IMR-90 (cell line): ENCODE measurements around the gene SH3RF3. TPM values are rescaled to one million over a fixed set of nuclear protein-coding genes. Genes with fewer than 3 reads are reported as not detected.

ENCODE experiments used
- ATAC-seq: fragments of 200-7000 bp; cut with Tn5 transposase; 2 replicates; pipeline ENCODE4 v1.9.1; 2020; ENCODE audit warnings: low read depth, mild to moderate bottlenecking, moderate library complexity
- BruUV-seq: library from RNA; stranded (reverse); fragments of 400-500 nt; replicated peaks from 2 replicates; lab custom pipeline; 2021; lab: Mats Ljungman, UMichigan
- CTCF ChIA-PET: fragments of 300-600 bp; formaldehyde crosslinking; extraction: SDS; loops from one replicate; lab custom pipeline; 2021; ENCODE audit warnings: antibody characterized with exemption; lab: Yijun Ruan, JAX
- POLR2A ChIA-PET: fragments of 300-600 bp; sonication (Branson Sonifier 250); formaldehyde crosslinking; loops from one replicate; lab custom pipeline; 2022; ENCODE audit warnings: antibody characterized with exemption; ENCODE audit not compliant: unreplicated experiment; lab: Charles Lee
- DNase-seq: peaks from one replicate; pipeline ENCODE4 v3.0.0; 2013
- H2AFZ ChIP-seq: replicated peaks from 2 replicates; pipeline ENCODE3; 2013; ENCODE audit warnings: low read length, mild to moderate bottlenecking; ENCODE audit not compliant: poor library complexity
- H2AK5ac ChIP-seq: 2 replicates; pipeline ENCODE4 v1.6.1; 2013; ENCODE audit warnings: low read depth, low read length, inconsistent platforms
- H2AK9ac ChIP-seq: replicated peaks from 2 replicates; pipeline ENCODE3; 2013; ENCODE audit warnings: mild to moderate bottlenecking, low read depth, low read length, moderate library complexity; ENCODE audit not compliant: poor library complexity
- H2BK120ac ChIP-seq: 2 replicates; pipeline ENCODE4 v1.6.1; 2013; ENCODE audit warnings: low read depth, low read length, inconsistent platforms
- H2BK15ac ChIP-seq: 3 replicates; pipeline ENCODE4 v1.6.1; 2013; ENCODE audit warnings: low read depth, low read length, inconsistent platforms
- H2BK20ac ChIP-seq: 2 replicates; pipeline ENCODE4 v1.6.1; 2013; ENCODE audit warnings: low read depth, mild to moderate bottlenecking, inconsistent platforms, low read length, moderate library complexity
- H2BK5ac ChIP-seq: 2 replicates; pipeline ENCODE4 v1.6.1; 2013; ENCODE audit warnings: mild to moderate bottlenecking, low read depth, low read length, inconsistent platforms; ENCODE audit not compliant: poor library complexity, severe bottlenecking
- H3K14ac ChIP-seq: replicated peaks from 2 replicates; pipeline ENCODE4 v1.6.1; 2013; ENCODE audit warnings: low read depth, low read length, inconsistent platforms
- H3K18ac ChIP-seq: 2 replicates; pipeline ENCODE4 v1.6.1; 2013; ENCODE audit warnings: low read depth, low read length, control low read depth
- H3K23ac ChIP-seq: 2 replicates; pipeline ENCODE4 v1.6.1; 2013; ENCODE audit warnings: low read depth, low read length, inconsistent platforms
- H3K27ac ChIP-seq: 2 replicates; pipeline ENCODE4 v1.5.1; 2013; ENCODE audit warnings: mild to moderate bottlenecking, control low read depth, low read length; ENCODE audit not compliant: insufficient read depth
- H3K27me3 ChIP-seq: 2 replicates; pipeline ENCODE4 v1.6.1; 2013; ENCODE audit warnings: low read length; ENCODE audit not compliant: control insufficient read depth, insufficient read depth
- H3K36me3 ChIP-seq: 2 replicates; pipeline ENCODE4 v1.6.1; 2013; ENCODE audit warnings: low read length, mixed read lengths; ENCODE audit not compliant: control insufficient read depth, insufficient read depth
- H3K4ac ChIP-seq: 2 replicates; pipeline ENCODE4 v1.6.1; 2013; ENCODE audit warnings: low read depth, low read length, inconsistent platforms
- H3K4me1 ChIP-seq: 2 replicates; pipeline ENCODE4 v1.6.1; 2013; ENCODE audit warnings: low read length, mixed read lengths; ENCODE audit not compliant: control insufficient read depth, insufficient read depth
- H3K4me2 ChIP-seq: 2 replicates; pipeline ENCODE4 v1.6.1; 2013; ENCODE audit warnings: low read depth, mild to moderate bottlenecking, control low read depth, low read length, moderate library complexity
- H3K4me3 ChIP-seq: 2 replicates; pipeline ENCODE4 v1.5.1; 2013; ENCODE audit warnings: low read depth, mild to moderate bottlenecking, control low read depth, low read length, moderate library complexity; ENCODE audit not compliant: insufficient read depth
- H3K56ac ChIP-seq: 2 replicates; pipeline ENCODE4 v1.6.1; 2013; ENCODE audit warnings: low read length, inconsistent platforms; ENCODE audit not compliant: insufficient read depth; ENCODE audit errors: extremely low read depth
- H3K79me1 ChIP-seq, 2 experiments: 2 replicates each; pipeline ENCODE4 v1.6.1; 2013; ENCODE audit warnings: low read length in 2 of 2, inconsistent platforms in 1 of 2, low read depth in 1 of 2
- H3K9ac ChIP-seq: 2 replicates; pipeline ENCODE4 v1.6.1; 2013; ENCODE audit warnings: low read depth, low read length, control low read depth
- H3K9me1 ChIP-seq: 2 replicates; pipeline ENCODE4 v1.6.1; 2013; ENCODE audit warnings: low read length, inconsistent platforms; ENCODE audit not compliant: insufficient read depth
- H3K9me3 ChIP-seq: 2 replicates; pipeline ENCODE4 v1.6.1; 2013; ENCODE audit warnings: low read length; ENCODE audit not compliant: control insufficient read depth, insufficient read depth
- H4K20me1 ChIP-seq: 2 replicates; pipeline ENCODE4 v1.6.1; 2013; ENCODE audit warnings: low read length, inconsistent platforms; ENCODE audit not compliant: insufficient read depth
- H4K5ac ChIP-seq: 2 replicates; pipeline ENCODE4 v1.6.1; 2013; ENCODE audit warnings: mild to moderate bottlenecking, low read depth, low read length, control low read depth
- H4K8ac ChIP-seq, 2 experiments: 2 replicates each; pipeline ENCODE4 v1.6.1; 2013; ENCODE audit warnings: low read depth in 2 of 2, low read length in 2 of 2, control low read depth in 1 of 2, inconsistent platforms in 1 of 2
- H4K91ac ChIP-seq: 2 replicates; pipeline ENCODE4 v1.6.1; 2013; ENCODE audit warnings: low read depth, low read length, inconsistent platforms; ENCODE audit not compliant: insufficient read depth
- BHLHE40 ChIP-seq: fragments of 150-350 bp; IDR thresholded peaks from 2 replicates; pipeline ENCODE4 v1.6.1; 2016; ENCODE audit warnings: mild to moderate bottlenecking, low read depth, low read length
- CEBPB ChIP-seq: IDR thresholded peaks from 2 replicates; pipeline ENCODE4 v1.6.1; 2012; ENCODE audit warnings: low read depth, low read length, improper control_type of control experiment
- CHD1 ChIP-seq: IDR thresholded peaks from 2 replicates; pipeline ENCODE4 v1.6.1; 2012; ENCODE audit warnings: low read depth, low read length, improper control_type of control experiment
- MAZ ChIP-seq: IDR thresholded peaks from 2 replicates; pipeline ENCODE4 v1.6.1; 2012; ENCODE audit warnings: low read depth, mild to moderate bottlenecking, low read length, improper control_type of control experiment, moderate library complexity, borderline replicate concordance
- RAD21 ChIP-seq: IDR thresholded peaks from 2 replicates; pipeline ENCODE4 v1.6.1; 2012; ENCODE audit warnings: low read length, improper control_type of control experiment
- RCOR1 ChIP-seq: IDR thresholded peaks from 2 replicates; pipeline ENCODE4 v1.6.1; 2012; ENCODE audit warnings: mild to moderate bottlenecking, low read length, improper control_type of control experiment; ENCODE audit not compliant: insufficient replicate concordance
- SMC3 ChIP-seq: fragments of 150-350 bp; IDR thresholded peaks from 2 replicates; pipeline ENCODE4 v1.6.1; 2016; ENCODE audit warnings: low read depth, mild to moderate bottlenecking, antibody characterized with exemption, low read length, moderate library complexity
- WGBS, 2 experiments: methylation state at CpG; one replicate each; pipeline versions ENCODE4 v1.1.5 to v1.1.7; 2013; ENCODE audit warnings: missing lambda C conversion rate in 2 of 2; ENCODE audit not compliant: insufficient read length in 1 of 2; ENCODE audit errors: extremely low coverage in 2 of 2; 5-methylcytosine and 5-hydroxymethylcytosine counted together
- dilution Hi-C: fragments of 300-500 bp; cut with HindIII; formaldehyde crosslinking; loops from one replicate; pipeline ENCODE4 v1.14.3; 2018; ENCODE audit warnings: low sequenced_read_pairs; ENCODE audit not compliant: unreplicated experiment
- in situ Hi-C: fragments of 300-500 bp; cut with MboI; formaldehyde crosslinking; loops from 3 replicates; pipeline ENCODE4 v1.14.3; 2019; ENCODE audit warnings: low sequenced_read_pairs, inconsistent platforms, mixed read lengths
- intact Hi-C: fragments of 100-400 bp; cut with micrococcal nuclease; formaldehyde crosslinking; loops from 2 replicates; pipeline ENCODE4 v1.10.0; 2022
- polyA plus RNA-seq, 3 experiments: library from polyadenylated mRNA; depleted of rRNA; stranded (reverse); fragments of >200 nt; gene quantifications; 2 replicates each; pipeline ENCODE4 v1.2.3, GENCODE V29; 2012; ENCODE audit warnings: low replicate concordance in 1 of 3
- total RNA-seq: library from RNA; depleted of rRNA; stranded (reverse); fragments of >200 nt; gene quantifications from 2 replicates; pipeline ENCODE4 v1.2.3, GENCODE V29; 2012
- TF ChIP-seq, protein P1 (sequence below): fragments of 150-350 bp; IDR thresholded peaks from 2 replicates; pipeline ENCODE4 v1.6.1; 2017; ENCODE audit warnings: mild to moderate bottlenecking, antibody characterized with exemption, low read length, low read depth
- TF ChIP-seq, protein P2 (sequence below): fragments of 150-350 bp; IDR thresholded peaks from 2 replicates; pipeline ENCODE4 v1.6.1; 2016; ENCODE audit warnings: low read depth, mild to moderate bottlenecking, low read length, moderate library complexity, borderline replicate concordance
- TF ChIP-seq, protein P3 (sequence below): conservative IDR thresholded peaks from 2 replicates; pipeline ENCODE4 v1.5.1; 2012; ENCODE audit warnings: mild to moderate bottlenecking, low read depth, low read length, improper control_type of control experiment

SH3RF3 gene
- total and polyA plus RNA-seq, 2 of the 4 experiments (the other 2 are of a cell fraction), result 3.4 to 5.3 TPM

DNA sequence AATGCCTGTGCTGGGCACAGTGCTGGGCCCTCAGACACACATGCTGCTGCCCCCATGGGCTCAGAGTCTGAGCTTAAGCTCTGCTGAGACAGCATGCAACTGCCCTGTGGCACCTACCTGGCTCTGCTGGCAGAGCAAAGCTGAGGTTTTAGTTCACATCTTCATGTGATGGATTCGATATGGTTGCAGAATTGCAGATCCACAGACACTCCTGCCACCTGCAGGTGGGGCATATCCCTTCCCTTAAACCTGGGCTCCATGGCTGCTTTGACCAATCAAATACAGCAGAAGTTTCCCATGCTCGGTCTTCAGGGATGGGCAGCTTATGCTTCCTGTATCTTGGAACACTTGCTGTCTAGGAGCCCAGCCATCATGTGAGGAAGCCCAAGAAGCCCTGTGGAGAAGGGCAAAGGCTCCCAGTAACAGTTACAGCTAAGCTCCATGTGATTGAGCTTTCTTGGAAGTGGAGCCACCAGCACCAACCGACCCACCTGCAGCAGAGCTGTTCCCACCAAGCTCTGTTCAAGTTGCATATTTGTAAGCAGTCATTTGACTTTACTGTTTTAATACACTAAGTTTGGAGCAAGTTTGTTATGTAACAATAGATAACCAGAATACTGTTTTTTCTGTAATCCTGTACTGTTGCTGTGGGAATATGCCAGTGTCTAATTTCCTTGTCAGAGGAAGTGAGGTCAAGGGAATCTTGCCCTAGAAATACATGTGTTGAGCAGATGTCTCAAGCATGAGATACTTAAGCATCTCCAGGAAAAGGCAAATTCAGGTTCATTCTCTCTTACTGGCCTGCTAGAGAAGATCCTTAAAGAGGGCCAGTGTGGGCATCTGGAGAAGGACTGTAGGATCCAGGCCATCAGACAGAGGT is 79.3 kb downstream of the SH3RF3 start:
- peak overlapping the region; percentile 56 for H2BK20ac ChIP-seq
- peak overlapping the region; percentile 38; the same call in 1 of the 2 replicates for H2BK120ac ChIP-seq
- no peak overlapping the region for H3K56ac ChIP-seq
- H4K8ac ChIP-seq, result peak overlapping the region in 1 of 2 experiments; percentile 42; a peak in 1 of 4 replicates
- no peak overlapping the region for H2AFZ ChIP-seq
- no peaks in the 10 kb centered on the region for H3K36me3 ChIP-seq
- no peaks in the 10 kb centered on the region for H3K9me3 ChIP-seq
- H3K18ac ChIP-seq, result peak overlapping the region; percentile 26; the same call in 1 of the 2 replicates
- H3K4me3 ChIP-seq, result no peak overlapping the region
- intact Hi-C loops (no loop called here), in situ Hi-C loops (no loop called here), dilution Hi-C loops (no loop called here)
- 0 out of 2 replicates have a peak overlapping the region, but pooled peaks have one; percentile 24 for H3K14ac ChIP-seq
- BruUV-seq, result no TSS peak
- no peak overlapping the region for H3K9ac ChIP-seq
- ChIA-PET POLR2A (no interaction called here), CTCF (no interaction called here)
- H3K27ac ChIP-seq, result peak overlapping the region; percentile 87; the same call in 1 of the 2 replicates
- peak overlapping the region; percentile 99; the same call in 1 of the 2 replicates for H2AK5ac ChIP-seq
- H3K4ac ChIP-seq, result peak overlapping the region; percentile 73
- H4K20me1 ChIP-seq, result peaks cover 78% of the 10 kb centered on the region
- H3K4me2 ChIP-seq, result no peak overlapping the region
- H4K5ac ChIP-seq, result peak overlapping the region; percentile 96; the same call in 1 of the 2 replicates
- ATAC-seq, result no peak
- H2AK9ac ChIP-seq, result peak overlapping the region; percentile 97
- H4K91ac ChIP-seq, result peak overlapping the region; percentile 88
- H2BK15ac ChIP-seq, result peak overlapping the region; percentile 93; the same call in 1 of the 3 replicates
- no peak overlapping the region for H3K23ac ChIP-seq
- no peaks in the 10 kb centered on the region for H3K27me3 ChIP-seq
- TF ChIP-seq RCOR1 (no peak), CHD1 (no peak), CEBPB (no peak), MAZ (no peak), RAD21 (no peak), BHLHE40 (no peak), SMC3 (no peak)
- TF ChIP-seq, protein P1, sequence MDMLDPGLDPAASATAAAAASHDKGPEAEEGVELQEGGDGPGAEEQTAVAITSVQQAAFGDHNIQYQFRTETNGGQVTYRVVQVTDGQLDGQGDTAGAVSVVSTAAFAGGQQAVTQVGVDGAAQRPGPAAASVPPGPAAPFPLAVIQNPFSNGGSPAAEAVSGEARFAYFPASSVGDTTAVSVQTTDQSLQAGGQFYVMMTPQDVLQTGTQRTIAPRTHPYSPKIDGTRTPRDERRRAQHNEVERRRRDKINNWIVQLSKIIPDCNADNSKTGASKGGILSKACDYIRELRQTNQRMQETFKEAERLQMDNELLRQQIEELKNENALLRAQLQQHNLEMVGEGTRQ, result no peak
- TF ChIP-seq, protein P2, sequence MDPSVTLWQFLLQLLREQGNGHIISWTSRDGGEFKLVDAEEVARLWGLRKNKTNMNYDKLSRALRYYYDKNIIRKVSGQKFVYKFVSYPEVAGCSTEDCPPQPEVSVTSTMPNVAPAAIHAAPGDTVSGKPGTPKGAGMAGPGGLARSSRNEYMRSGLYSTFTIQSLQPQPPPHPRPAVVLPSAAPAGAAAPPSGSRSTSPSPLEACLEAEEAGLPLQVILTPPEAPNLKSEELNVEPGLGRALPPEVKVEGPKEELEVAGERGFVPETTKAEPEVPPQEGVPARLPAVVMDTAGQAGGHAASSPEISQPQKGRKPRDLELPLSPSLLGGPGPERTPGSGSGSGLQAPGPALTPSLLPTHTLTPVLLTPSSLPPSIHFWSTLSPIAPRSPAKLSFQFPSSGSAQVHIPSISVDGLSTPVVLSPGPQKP, result no peak
- TF ChIP-seq, protein P3, sequence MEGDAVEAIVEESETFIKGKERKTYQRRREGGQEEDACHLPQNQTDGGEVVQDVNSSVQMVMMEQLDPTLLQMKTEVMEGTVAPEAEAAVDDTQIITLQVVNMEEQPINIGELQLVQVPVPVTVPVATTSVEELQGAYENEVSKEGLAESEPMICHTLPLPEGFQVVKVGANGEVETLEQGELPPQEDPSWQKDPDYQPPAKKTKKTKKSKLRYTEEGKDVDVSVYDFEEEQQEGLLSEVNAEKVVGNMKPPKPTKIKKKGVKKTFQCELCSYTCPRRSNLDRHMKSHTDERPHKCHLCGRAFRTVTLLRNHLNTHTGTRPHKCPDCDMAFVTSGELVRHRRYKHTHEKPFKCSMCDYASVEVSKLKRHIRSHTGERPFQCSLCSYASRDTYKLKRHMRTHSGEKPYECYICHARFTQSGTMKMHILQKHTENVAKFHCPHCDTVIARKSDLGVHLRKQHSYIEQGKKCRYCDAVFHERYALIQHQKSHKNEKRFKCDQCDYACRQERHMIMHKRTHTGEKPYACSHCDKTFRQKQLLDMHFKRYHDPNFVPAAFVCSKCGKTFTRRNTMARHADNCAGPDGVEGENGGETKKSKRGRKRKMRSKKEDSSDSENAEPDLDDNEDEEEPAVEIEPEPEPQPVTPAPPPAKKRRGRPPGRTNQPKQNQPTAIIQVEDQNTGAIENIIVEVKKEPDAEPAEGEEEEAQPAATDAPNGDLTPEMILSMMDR, result no peak
- H3K79me1 ChIP-seq, result peaks cover 37 to 91% of the 10 kb centered on the region in 2 experiments
- peak overlapping the region; percentile 95 for H2BK5ac ChIP-seq
- H3K4me1 ChIP-seq, result peaks cover 22% of the 10 kb centered on the region
- H3K9me1 ChIP-seq, result peaks cover 41% of the 10 kb centered on the region
- no CpG with 5 or more reads among the region's 3 CpGs for WGBS, 2 experiments
- DNase-seq, result peak; percentile 92
